HG02884 (cell line): Measurements from ENCODE around the gene FUCA1.
"Not testable (repeated sequence)": the region's sequence is repeated elsewhere in the genome, so short reads cannot be mapped to it uniquely, and the experiment has no call there.

Experiments used
- ATAC-seq: cut with Tn5 transposase; IDR thresholded peaks from one replicate; pipeline ENCODE4 v1.9.1; 2021; ENCODE audit warnings: mild to moderate bottlenecking, moderate library complexity; ENCODE audit not compliant: unreplicated experiment

FUCA1 gene

DNA sequence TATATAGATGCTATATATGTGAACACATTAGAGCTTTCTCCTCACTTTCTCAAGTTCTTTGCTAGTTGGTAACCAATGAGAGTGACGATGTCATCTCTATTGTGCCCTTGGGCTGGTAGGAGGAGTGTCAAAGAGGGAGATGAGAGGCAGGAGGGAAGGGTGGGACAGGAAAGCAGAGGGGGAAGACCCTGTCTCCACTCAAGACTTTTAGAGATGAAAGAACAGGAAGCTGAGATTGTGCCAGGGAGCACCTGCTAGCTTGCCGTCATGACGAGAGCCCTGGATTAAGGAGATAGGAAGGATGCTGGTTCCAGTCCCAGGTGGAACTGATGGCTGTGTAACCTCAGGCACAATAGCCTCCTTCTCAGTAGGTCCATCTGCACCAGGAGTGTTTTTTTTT is 28.4 kb upstream of the FUCA1 start:
- ATAC-seq = no peak

DNA sequence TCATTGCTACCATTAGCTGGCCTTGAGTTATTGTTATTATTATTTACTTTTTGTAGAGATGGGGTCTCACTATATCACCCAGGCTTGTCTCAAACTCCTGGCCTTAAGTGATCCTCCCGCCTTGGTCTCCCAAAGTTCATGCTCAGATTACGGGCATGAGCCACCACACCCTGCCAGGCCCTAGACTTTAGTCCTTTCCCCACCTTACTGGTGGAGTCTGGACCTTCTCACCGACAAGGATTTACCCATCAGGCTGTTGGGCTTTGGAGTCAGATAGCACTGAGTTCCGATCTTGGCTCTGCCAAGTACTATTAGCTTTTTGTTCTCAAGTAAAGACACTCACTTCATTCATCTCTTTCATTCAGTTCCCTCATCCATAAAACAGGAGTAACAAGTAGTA is 27.9 kb upstream of the FUCA1 start:
- no peak for ATAC-seq

DNA sequence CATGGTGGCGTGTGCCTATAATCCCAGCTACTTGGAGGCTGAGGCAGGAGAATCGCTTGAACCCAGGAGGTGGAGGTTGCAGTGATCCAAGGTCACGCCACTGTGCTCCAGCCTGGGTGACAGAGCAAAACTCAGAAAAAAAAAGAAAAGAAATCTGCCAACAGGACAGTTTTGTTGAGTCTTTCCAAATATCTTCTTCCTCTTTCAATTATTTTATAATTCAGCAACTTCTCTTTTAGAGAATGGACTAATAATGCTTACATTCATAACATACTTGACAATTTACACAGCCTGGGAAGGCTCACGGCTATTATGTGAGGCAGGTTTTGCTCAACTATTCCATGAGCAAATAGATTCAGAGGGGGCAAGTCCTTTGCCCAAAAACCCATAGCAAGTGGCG is 27.0 kb upstream of the FUCA1 start:
- no peak for ATAC-seq

DNA sequence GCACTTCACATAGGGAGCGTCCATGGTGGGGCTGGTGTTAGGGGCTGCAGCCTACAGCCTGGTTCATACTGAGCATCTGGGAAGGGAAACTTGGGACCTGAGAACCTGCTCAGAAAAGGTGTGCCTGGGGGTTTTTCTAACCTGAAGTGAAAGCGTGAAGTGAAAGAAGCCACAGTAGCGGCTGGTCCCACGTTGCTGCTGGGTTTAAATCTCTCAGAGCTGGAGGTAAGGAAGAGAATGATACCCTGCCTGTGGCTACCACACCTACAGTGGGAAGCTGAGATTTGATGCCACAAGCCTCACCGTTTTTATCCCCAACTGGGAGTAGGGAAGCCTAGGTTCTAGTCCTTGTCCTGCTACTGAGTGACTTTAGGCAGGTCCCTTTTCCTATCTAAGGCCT is 21.0 kb upstream of the FUCA1 start:
- no peak for ATAC-seq

DNA sequence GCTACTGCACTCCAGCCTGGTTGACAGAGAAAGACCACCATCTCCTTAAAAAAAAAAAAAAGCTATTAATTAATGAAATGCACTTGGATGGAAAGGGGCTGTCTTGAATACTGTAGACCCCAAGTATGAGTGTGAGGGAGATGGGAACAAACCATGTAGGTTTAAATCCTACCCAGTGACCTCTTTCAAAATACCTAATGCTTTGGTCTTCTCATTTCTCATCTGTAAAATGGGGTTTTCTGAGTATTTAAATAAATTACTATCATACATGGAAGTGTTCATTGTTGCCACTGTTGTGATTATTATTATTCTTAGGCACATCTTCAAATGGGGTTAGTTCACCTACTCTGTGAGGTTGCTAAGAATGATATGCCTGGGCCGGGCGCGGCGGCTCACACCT is 17.1 kb upstream of the FUCA1 start:
- no peak for ATAC-seq

DNA sequence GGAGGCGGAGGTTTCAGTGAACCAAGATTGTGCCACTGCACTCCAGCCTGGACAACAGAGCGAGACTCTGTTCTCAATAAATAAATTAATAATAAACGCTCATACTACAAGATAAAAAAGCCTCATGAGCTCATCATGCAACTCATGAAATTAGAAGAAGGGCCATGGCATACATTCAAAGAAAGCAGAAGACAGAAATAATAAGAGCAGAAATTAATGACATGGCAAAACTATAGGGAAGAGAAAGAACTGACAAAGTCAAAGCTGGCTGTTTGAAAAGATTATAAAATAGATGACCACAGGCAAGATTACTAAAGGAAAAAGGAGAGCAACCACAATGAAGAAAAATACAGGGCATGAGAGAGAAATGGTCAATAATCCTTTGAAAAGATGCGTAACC is 14.7 kb upstream of the FUCA1 start:
- ATAC-seq = no peak

DNA sequence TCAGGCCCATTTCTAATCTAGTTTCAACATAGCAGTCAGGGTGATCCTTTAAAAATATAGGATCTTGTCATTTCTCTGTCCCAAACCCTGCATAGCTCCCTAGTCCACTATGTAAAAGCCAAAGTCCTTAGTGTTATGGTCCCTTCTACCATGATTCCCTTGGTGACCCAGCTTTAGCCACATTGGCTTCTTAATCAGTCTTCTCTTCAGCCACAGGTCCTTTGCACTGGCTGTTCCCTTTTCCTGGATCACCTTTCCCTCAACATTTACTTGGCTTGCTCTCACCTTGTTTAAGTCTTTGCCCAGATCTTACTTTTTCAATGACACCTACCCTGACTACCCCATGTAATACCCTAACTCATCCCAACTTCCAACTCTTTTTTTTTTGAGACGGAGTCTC is 11.7 kb upstream of the FUCA1 start:
- ATAC-seq = no peak

DNA sequence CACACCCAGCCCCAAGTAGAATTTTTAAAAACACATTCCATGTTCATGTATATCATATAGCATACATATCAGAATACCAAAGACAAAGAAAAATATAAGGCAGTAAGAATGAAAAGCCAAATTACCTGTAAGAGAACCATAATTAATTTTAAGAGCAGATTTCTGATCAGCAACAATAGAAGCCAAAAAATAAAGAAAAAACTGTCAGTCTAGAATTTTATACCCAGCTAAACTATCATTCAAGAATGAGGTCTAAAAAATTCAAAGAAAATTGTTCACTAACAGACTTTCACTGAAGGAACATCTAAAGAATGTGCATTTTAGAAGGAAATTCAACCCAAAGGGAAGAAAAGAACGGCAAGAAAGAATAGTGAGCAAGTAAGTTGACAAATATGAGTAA is 10.6 kb upstream of the FUCA1 start:
- ATAC-seq = no peak

DNA sequence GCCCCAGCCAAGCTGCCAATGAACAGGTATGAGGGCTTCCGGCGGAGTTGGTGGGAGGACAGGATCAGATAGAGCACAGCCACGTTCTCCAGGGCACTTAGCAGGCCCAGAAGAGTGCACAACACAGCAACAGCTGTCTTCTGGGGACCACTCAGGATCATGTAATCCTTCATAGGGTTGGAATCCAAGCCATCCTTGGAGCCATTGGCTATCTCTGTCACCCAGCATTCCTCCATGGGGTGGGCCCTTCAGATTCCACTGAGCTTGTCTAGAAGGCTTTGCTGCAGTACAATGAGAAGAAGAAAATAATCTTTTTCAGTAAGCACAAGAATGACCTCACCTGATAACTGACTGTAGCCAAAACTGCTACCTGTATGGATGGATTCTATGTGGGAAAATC is 7.3 kb upstream of the FUCA1 start:
- no peak for ATAC-seq

DNA sequence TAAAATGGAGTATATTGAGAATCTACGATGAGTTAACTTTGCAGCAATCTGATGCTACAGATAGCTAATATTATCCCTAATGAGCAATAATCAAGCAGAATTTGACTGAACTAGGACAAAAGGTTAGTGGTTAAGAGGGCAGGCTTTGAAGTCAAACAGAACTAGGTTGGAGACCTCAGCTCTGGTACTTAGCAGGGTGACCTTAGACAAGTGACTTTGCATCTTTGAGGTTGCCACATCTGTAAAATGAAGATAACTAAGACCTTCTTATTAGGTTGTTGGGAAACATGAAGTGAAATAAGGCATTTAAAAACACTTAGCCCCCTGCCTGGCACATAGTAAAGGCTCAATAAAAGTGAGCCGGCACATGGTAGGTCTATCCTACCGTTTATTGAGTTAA is 4.3 kb upstream of the FUCA1 start:
- ATAC-seq = no peak

DNA sequence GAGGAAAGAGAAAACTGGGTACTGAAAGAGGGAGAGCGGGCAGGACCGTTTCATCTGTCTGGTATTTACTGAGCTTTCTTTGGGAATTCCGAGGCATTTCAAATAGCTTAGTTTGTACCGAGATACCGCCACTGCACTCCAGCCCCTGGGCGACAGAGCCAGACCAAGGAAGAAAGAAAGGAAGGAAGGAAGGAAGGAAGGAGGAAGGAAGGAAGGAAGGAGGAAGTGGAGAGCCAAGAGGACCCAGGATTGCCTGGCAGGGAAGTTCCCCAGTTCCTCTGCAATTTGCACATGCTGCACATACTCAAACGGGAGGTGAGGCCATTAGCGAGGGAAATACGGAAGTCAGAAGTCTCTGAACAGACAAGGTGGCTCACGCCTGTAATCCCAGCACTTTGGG is 961 bp upstream of the FUCA1 start:
- ATAC-seq = no peak

DNA sequence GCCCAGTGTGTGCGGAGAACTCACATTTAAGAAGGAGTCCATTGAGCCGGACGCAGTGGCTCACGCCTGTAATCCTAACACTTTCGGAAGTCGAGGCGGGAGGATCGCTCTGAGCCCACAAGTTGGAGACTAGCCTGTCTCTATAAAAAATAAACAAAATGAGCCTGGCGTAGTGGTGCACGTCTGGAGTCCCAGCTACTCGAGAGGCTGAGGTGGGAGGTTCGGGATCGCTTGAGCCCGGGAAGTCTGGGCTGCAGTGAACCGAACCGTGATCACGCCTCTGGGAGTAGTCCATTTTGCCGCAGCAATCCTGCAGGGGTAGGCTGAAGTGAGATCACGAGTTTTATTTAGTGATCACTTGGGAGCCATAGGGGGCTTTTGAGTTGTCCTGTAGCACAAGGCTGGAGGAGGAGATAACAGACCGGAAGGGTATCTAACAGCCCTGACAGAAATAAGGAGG is 497 bp upstream of the FUCA1 start:
- no peak for ATAC-seq

DNA sequence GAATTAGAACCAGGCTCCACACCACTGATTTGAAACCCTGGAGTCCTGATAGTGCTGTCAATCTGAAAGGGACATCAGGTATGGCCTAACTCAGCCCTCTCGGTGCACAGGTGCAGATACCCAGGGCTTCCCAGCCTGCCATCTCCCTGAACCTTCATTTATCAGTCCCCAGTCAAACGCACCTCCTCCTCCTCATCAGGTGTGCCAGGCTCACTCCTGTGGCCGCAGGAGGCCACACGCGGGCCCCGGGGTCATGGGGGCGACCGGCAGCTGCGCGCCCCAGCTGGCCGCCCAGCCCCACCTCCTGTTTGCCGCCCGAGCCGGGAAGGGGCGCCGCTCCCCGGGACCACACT is 572 bp downstream of the FUCA1 start:
- ATAC-seq = no peak

DNA sequence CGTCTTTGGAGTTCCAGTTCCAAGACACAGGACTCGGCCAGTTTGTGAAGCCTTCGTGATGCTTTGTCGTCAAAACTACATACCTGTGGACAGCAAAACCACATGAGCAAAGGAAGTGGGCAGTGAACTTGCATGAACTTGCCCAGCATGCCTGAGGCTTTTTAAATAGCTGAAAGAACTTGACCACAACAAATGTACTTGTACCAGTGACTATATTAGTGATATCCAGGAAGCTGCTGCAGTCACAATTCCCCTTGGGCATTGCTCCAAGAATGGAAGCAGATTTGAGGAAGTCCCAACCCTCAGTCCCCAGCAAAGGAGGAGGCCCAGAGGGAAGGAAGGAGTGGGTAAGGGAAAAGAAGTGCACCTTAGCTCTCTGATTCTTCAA is 2.6 kb downstream of the FUCA1 start:
- ATAC-seq = no peak

DNA sequence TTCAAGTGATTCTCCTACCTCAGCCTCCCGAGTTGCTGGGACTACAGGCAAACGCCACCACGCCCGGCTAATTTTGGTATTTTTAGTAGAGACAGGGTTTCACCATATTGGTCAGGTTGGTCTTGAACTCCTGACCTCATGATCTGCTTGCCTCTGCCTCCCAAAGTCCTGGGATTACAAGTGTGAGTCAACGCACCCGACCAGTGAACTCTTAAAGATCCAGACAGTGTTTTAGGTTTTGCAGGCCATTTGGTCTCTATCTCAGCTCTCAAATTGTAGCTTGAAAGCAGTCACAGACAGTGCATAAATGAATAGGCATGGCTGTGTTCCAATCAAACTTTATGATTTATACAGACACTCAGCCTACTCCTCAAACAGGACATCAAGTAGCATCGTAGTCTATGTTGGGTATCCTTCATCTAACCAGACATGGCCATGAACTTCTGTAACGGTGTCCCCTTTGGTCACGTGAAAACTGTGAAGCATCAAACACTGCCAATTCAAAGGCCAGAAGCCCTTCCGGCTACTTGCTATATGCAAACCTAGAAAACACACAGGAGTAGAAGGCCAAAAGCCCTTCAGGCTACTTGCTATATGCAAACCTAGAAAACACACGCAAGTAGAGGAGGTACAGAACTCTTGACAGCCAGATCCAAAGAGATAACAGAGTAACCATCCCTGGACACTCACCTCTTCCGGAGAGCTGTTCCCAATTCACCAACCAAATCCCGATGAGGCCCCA is 3.1 kb downstream of the FUCA1 start:
- no peak for ATAC-seq

DNA sequence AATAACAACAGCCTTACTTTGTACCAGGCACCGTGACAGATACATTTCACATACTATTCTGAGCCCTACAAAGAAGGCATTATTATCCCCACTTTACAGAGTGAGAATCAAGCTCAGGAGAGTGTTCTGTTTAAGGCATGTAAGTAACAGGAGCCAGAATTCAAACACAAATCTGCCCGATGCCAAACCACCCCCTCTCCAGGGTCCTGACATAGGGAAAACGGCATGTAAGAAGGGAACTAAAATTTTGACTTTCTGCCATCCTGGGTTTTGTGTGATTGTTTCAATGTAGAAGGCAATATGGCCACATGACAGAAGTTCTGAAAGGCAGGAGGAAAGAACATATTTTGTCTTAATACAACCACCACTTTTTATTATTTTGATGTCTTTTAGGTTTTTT is 5.5 kb downstream of the FUCA1 start:
- ATAC-seq = no peak

DNA sequence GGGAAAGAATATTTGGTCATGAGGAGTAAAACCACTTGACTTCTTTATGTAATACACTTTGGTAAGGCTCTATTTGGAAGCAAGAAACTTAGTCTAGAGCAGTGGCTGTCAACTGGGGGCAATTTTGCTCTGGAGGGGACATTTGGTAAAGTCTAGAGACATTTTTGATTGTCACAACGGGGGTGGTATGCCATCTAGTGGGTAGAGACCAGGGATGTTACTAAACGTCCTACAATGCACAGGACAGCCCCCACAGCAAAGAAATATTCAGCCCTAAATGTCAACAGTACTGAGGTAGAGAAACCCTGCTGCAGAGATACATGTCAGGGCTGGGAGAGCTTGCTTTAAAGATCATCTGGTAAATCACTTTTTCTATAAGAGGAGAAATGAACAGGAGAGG is 13.5 kb downstream of the FUCA1 start:
- ATAC-seq = no peak

DNA sequence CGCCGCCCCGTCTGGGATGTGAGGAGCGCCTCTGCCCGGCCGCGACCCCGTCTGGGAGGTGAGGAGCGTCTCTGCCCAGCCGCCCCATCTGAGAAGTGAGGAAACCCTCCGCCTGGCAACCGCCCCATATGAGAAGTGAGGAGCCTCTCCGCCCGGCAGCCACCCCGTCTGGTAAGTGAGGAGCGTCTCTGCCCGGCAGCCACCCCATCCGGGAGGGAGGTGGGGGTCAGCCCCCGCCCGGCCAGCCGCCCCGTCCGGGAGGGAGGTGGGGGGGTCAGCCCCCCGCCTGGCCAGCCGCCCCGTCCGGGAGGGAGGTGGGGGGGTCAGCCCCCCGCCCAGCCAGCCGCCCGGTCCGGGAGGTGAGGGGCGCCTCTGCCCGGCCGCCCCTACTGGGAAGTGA is 15.0 kb downstream of the FUCA1 start:
- not testable (repeated sequence) for ATAC-seq

DNA sequence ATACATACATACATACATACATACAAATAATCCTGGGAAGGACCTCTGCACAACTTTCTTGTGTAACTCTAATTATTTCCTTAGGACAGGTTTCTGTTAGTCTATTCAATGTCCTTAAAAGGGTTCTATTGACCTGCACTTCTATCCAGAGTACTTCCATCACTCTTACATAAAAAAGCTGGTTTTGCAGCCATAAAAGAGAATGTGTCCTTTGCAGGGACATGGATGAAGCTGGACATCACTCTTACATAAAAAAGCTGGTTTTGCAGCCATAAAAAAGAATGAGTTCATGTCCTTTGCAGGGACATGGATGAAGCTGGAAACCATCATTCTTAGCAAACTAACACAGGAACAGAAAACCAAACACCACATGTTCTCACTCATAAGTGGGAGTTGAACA is 16.7 kb downstream of the FUCA1 start:
- not testable (repeated sequence) for ATAC-seq

DNA sequence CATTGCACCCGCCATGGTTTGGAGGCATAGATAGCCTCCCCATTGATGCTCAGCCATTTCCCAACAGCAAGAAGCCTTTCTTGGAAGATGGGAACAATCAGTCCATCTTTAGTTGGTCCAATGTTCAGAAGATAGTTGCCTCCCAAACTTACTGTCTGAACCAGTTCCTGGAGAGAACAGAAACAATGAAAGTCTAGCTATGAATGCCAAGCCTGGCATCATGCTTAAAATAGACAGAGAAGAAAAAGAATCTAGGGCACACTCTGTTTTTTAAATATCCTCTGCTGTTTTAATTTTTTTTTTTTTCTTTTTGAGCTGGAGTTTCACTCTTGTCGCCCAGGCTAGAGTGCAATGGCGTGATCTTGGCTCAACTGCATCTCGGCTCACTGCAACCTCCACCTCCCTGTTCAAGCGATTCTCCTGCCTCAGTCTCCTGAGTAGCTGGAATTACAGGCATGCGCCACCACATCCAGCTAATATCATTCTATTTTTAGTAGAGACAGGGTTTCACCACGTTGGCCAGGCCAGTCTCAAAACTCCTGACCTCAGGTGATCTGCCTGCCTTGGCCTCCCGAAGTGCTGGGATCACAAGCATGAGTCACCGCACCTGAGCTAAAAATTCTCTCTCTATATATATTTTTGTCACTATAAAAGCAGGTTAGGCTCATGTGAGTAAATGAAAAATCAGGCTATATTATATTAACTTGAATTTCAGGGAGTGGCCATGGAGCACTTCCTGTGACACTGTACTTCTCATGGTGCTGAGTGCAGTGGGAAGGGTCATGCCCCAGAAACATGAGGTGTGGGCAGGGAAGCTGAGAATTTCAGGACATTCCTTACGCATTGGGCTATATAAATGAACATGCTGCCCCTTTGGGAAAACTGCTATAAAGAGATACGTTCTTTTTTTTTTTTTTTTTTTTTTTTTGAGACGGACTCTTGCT is 19.1 kb downstream of the FUCA1 start:
- no peak for ATAC-seq

DNA sequence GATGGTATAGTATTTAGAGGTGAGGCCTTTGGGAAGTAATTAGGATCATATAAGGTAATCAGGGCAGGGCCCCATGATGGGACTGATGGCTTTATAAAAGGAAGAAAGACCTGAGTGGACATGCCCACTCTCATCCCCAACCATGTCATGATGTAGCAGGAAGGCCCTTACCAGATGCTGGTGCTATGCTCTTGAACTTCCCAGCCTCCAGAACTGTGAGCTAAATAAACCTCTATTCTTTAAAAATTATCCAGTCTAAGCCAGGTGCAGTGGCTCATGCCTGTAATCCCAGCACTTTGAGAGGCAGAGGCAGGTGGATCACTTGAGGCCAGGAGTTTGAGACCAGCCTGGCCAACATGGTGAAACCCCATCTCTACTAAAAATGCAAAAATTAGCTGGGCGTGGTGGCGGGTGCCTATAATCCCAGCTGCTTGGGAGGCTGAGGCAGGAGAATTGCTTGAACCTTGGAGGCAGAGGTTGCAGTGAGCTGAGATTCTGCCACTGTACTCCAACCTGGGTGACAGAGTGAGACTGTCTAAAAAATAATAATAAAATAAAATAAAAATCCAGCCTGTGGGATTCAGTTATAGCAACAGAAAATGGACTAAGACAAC is 20.5 kb downstream of the FUCA1 start:
- not testable (repeated sequence) for ATAC-seq

DNA sequence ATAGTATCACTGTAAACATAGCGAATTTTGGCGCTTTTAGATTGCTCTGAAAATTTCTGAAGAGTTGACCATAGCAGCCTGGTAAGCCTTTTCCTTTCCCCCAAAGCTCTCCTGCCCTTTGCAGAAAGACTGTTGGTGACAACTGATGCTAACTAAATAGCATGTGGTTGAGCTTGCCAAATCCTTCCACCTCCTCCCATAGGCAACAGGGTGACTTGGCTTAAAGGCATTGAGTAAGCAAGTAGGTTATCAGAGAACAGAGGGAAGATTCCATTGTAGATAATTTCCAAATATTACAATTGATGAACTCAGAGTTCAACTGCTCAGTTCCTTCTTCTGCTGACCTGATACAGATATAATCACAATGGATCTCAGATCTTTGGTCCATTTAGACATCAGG is 22.9 kb downstream of the FUCA1 start:
- ATAC-seq = no peak
